HG02973 (cell line): Measurements from ENCODE around the gene RABL2B.
A peak's percentile ranks its signal among the peaks of the same experiment; 100 is the strongest.
"Not testable (repeated sequence)": the region's sequence is repeated elsewhere in the genome, so short reads cannot be mapped to it uniquely, and the experiment has no call there.

Experiments
- ATAC-seq: cut with Tn5 transposase; IDR thresholded peaks from one replicate; pipeline ENCODE4 v1.9.1; 2021; ENCODE audit warnings: moderate library complexity; ENCODE audit not compliant: unreplicated experiment

Gene RABL2B

GRCh38 chr22:50783033-50783879, at the start of gene RABL2B:
Gene RABL2B, minus strand, starts transcription at chr22:50783636. Its CDS starts 1,342 bp downstream, at chr22:50782294.
- peak; percentile 96 for ATAC-seq

GRCh38 chr22:50786936-50787335, 3.5 kb upstream of the RABL2B start:
- ATAC-seq, result not testable (repeated sequence)

- not testable (repeated sequence) for ATAC-seq
Measured at GRCh38 chr22:50785289-50785688, 1.9 kb upstream of the RABL2B start.

- peak; percentile 10 for ATAC-seq
Measured at GRCh38 chr22:50783880-50784276, 442 bp upstream of the RABL2B start.

GRCh38 chr22:50782253-50782652, 1.2 kb downstream of the RABL2B start:
- not testable (repeated sequence) for ATAC-seq

- not testable (repeated sequence) for ATAC-seq
Measured at GRCh38 chr22:50780244-50780643, 3.2 kb downstream of the RABL2B start.

- ATAC-seq, result not testable (repeated sequence)
Measured at GRCh38 chr22:50777631-50778030, 5.8 kb downstream of the RABL2B start.

- not testable (repeated sequence) for ATAC-seq
Measured at GRCh38 chr22:50775132-50775531, 8.3 kb downstream of the RABL2B start.

- not testable (repeated sequence) for ATAC-seq
Measured at GRCh38 chr22:50764288-50764687, 19.1 kb downstream of the RABL2B start.

- ATAC-seq, result not testable (repeated sequence)
Measured at GRCh38 chr22:50761829-50762228, 21.6 kb downstream of the RABL2B start.

- ATAC-seq, result not testable (repeated sequence)
Measured at GRCh38 chr22:50759597-50760341, 23.7 kb downstream of the RABL2B start.

GRCh38 chr22:50756949-50757491, 26.4 kb downstream of the RABL2B start:
- ATAC-seq, result not testable (repeated sequence)

- not testable (repeated sequence) for ATAC-seq
Measured at GRCh38 chr22:50756406-50756805, 27.0 kb downstream of the RABL2B start.

- ATAC-seq, result not testable (repeated sequence)
Measured at GRCh38 chr22:50755251-50755650, 28.2 kb downstream of the RABL2B start.

GRCh38 chr22:50749302-50750074, 33.9 kb downstream of the RABL2B start:
- ATAC-seq, result not testable (repeated sequence)

- not testable (repeated sequence) for ATAC-seq
Measured at GRCh38 chr22:50748630-50749029, 34.8 kb downstream of the RABL2B start.

- not testable (repeated sequence) for ATAC-seq
Measured at GRCh38 chr22:50747521-50747920, 35.9 kb downstream of the RABL2B start.

GRCh38 chr22:50744424-50744823, 39.0 kb downstream of the RABL2B start:
- ATAC-seq, result not testable (repeated sequence)

- ATAC-seq, result not testable (repeated sequence)
Measured at GRCh38 chr22:50740714-50741113, 42.7 kb downstream of the RABL2B start.

- no peak for ATAC-seq
Measured at GRCh38 chr22:50739894-50740293, 43.5 kb downstream of the RABL2B start.

GRCh38 chr22:50739279-50739691, 44.2 kb downstream of the RABL2B start:
- ATAC-seq, result no peak
